Measurements from ENCODE around the gene TSPAN14. TPM values are rescaled to one million over a fixed set of nuclear protein-coding genes. Genes with fewer than 3 reads are reported as not detected.
A peak's percentile ranks its signal among the peaks of the same experiment; 100 is the strongest.

TSPAN14 gene
- total RNA-seq, 1 experiment from 2014 or later = 92.5 TPM

DNA sequence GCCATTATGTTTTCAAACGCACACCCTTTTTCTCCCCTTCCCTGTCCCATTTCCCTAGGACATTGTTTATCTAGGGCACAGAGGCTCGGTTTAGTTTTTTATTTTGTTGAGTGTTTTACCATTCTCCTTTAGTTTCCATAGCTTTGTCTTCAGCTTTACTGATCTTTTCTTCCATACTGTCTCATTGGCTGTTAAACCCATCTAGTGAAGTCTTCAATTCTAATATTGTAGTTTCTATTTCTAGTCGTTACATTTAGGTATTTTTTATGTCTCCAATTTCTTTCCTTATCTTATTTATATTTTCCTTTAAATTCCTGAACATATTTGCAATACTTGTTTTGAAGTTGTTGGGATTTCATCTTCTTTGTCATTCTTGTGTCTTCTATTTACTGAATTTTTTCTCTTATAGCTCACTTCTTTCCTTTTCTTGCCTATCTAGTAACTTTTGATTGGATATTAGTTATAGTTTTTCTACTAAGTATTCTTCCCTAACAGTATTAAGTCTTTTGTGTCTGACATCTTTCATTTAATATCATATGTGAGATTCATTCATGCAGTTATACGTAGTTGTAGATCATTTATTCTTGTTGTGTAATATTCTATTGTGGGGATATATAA lies 42.6 kb downstream of the TSPAN14 start:
- in situ Hi-C loops (cut with HindIII; ENCODE audit: low pct_unique_long_range_greater_than_20kb, low sequenced_read_pairs) = no loop called here
- DNase-seq (ENCODE audit: low read depth) = no peak

DNA sequence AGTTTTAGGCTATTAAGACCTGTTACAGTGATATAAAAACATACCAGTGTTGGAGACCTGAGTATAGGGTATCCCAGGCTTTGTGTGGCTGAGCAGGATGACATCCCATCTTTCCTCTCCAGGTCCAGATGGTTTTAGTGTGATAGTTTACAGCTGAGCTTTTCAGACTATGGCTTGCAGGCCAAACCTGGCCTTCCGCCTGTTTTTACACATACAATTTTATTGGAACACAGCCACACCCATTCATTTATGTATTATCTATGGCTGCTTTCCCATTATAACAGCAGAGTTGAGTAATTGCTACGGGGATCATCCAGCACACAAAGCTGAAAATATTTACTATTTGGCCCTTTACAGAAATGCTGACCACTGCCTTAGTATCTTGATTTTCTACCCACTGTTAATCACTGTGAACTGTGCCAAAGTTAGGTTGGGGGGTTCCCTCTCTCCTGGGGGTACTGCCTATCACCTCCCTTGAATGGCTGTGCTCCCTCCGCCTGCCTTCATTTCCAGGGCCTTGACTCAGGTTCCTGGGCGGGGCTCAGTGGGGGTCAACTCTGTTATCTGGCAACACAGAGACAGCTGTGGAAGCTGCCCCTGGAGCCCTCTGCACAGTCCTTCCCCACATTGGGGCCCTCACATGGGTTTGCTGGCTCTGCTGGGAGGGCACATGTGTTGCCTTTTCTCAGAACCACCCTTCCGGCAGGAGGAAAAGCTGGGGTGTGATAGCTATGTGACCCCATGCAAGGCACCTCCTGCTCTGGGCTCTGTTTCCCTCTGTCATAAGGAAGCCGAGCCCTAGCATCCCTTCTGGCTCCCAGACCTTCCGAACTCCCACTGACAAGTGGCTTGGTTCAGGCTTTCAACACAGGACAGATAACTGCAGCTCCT lies 43.3 kb downstream of the TSPAN14 start:
- no peak for DNase-seq (ENCODE audit: low read depth)
- in situ Hi-C loops (cut with HindIII; ENCODE audit: low pct_unique_long_range_greater_than_20kb, low sequenced_read_pairs) = no loop called here

DNA sequence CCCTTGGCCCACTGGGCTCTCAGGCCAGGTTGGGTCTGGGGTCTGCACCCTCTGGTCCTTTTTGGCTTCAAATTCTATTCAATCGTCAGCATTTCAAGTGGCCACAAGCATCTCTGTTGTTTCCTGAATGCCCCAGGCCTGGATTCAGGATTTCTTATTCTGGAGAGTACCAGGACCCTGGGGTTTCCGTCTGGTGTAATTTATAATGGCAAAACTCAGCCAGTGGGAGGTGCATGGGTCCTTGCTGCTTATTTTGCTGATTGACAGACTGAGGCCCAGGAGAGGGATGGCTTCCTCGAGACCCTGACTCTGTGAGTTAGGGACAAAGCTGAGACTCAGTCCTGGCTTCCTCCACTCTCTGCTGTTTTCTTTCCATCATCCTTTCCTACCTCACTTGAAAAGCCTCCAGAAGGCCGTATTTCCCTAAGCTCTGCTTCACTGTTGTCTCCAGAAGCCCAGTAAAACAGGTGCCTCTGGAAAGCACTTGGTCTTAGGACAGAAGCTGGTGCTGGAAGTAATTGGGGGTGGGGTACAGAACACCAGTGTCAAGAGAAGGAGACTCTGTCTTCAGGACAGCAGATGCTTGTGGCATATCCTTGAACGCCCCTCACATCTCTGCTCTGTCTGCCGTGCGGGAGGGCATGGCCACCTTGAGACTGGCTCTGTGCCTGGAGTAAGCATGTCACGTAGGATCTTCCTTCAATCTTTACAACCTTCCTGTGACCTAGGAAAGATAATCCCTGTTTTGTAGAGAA lies 44.1 kb downstream of the TSPAN14 start:
- DNase-seq (ENCODE audit: low read depth) = no peak

DNA sequence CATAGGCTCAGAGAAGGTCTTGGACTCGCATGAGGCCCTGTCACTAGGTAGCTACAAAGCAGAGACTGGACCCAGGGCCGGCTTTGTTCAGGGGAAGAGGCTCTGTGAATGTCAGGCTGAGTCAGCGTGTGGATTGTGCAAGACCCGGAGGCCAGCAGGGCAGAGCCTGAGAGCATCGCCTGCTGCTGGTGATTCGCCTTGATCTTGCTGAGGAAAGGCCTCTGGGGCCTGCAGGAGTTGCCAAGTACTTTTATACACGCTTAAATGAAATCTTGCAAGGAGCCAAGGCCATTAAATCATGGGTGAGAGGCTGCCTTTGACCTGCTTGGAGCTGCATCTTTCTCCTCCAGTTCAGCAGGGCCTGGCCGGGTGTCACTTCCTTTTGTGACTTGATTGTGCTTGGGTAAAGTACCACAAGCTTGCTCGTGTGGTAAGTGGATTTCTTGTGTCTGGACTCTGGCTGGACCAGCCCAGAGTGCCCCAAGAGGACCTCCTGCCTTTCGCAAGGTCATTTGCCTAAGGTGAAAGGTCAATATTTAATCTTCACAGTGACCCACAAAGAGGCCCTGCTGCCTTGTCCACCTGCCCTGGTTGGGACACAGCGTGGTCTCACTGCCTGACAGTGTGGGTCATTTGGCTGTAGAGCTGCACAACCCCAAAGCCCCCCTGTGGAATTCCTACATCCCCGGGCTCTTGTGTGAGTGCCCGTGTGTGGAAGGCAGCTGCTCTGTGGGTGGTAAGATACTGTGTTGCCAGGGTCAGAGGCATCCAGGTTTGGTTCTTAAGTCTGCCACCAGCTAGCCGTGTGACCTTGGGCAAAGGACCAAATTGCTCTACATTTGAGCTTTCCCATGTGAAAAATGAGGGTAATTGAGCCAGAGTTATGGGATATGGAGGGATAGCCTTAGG lies 45.0 kb downstream of the TSPAN14 start:
- in situ Hi-C loops (cut with HindIII; ENCODE audit: low pct_unique_long_range_greater_than_20kb, low sequenced_read_pairs) = no loop called here
- DNase-seq (ENCODE audit: low read depth) = peak; percentile 91

More for the DNA sequence above, 44.1 kb downstream of the TSPAN14 start:
- in situ Hi-C loops (cut with HindIII; ENCODE audit: low pct_unique_long_range_greater_than_20kb, low sequenced_read_pairs) = no loop called here

DNA sequence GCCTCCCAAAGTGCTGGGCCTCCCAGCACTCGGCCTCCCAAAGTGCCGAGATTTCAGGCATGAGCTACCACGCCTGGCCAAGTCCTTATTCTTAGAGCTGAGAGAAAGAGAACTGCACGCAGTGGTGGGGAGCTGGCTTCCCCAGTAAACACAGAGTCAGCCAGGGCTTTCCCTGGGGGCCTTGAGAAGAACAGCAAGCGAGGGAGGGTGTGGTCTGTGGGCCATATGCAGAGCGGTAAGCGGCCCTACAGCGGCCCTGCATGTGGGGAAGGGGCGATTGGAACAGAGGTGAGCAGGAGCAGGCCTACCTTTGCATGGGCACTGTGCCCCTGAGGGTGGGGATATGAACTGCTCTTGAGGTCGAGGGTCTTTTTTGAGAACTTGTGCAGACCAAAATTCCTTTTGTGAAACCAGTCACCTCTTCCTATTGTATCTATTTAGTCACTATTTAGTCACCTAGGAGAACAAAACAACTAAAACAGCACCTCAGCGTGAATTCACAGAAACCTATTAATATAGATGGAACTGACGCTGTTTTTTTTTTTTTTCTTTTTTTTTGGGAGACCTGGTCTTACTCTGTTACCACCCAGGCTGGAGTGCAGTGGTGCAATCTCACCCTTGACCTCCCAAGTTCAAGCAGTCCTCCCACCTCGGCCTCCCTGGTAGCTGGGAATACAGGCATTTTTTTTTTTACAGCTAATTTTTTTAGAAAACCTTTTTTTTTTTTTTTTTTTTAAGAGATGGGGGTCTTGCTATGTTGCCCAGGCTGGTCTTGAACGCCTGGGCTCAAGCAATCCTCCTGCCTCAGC lies 46.7 kb downstream of the TSPAN14 start:
- in situ Hi-C loops (cut with HindIII; ENCODE audit: low pct_unique_long_range_greater_than_20kb, low sequenced_read_pairs) = no loop called here
- DNase-seq (ENCODE audit: low read depth) = no peak

DNA sequence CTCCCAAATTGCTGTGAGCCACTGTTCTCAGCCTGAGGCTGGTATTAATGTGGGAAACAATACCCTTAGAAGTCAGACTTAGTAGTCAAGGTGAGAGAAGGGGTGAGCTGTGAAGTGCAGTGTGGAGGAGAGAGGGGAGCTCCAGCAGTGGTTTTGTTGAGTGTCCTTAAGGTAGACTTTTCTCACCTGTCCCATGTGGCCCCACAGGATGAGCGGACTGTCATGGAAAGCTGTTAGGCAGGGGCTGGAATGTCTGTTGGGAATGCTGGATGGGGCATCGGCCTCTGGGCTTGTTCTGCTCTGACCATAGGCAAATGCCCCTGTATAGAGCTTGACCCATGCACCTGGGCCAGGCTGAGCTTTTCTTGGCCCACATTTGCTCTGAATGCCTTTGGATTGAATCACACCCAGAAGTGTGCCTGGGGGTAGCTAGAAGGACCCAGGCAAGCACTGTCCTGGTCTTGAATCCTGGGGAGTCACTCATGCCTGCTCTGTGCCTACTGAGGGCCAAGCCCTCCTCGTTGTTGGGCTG lies 47.3 kb downstream of the TSPAN14 start:
- DNase-seq (ENCODE audit: low read depth) = peak; percentile 61
- in situ Hi-C loops (cut with HindIII; ENCODE audit: low pct_unique_long_range_greater_than_20kb, low sequenced_read_pairs) = no loop called here

DNA sequence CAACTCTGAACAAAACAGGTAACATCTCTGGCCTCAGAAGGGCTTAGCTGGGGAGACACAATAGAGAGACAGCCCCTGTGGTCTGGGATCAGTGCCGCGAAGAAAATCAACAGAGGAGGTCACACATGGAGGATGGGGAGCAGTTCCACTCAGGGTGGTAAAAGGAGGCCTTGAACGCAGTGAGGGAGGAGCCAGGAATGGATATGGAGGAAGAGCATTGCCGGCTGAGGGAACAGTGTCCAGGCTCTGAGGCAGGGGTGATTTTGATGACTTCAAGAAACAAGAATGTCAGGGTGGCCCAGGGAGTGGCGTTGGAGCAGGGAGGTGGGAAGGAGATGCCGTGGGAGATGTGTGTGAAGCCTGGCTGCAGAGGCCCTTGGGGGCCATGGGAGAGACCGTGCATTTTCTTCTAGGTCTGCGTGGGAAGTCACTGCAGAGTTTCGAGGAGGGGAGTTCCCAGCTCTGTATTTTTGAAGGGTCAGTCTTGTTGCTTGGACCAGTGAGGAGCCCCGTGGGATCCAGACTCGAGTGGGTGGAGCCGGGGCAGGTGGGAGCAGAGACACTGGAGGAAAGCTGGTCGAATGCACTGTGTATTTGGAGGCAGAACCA lies 47.9 kb downstream of the TSPAN14 start:
- peak; percentile 70 for DNase-seq (ENCODE audit: low read depth)
- in situ Hi-C loops (cut with HindIII; ENCODE audit: low pct_unique_long_range_greater_than_20kb, low sequenced_read_pairs) = no loop called here

DNA sequence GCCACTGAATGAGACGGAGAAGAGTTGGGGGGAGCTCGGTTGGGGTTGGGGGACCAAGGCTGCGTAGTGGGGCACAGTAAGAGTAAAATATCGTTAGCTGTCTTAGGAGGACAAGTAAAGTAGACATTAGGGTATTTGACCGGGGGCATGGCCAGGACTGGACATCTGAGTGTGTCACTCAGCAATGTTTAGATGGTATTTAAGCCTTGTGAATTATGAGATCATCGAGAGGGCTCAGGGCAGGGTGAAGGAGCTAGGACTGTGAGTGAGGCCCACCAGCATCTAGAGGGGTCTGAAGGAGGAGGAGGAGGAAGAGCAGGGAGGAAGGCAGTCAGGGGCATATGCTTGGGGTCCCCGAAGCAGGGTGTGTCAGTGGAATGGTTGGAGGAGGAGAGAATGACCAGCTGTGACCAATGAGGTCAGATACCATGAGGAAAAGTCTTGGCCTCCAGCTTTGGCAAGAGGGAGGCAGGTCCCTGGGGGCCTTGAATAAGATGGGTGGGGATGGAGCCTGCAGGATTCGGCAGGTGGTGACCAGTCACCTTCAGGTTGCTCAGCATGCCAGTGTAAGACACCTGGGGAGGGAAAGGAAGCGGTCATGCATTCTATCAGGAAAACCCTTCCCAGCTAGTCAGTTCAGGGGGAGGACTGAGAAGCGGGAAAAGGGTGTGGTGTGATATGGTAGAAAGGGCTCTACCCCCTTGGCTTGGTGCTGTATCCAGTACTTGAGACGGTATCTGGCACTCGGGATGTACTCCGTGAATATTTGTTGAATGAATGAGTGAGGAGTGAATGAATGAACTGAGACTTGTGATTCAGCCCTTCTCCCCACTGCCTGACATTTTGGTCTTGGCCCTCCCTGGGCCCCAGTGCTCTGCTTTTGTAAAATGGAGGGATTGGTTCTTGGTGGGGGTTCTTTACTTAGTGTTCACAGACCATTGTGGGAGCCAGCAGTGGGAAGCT lies 48.8 kb downstream of the TSPAN14 start:
- in situ Hi-C loops (cut with HindIII; ENCODE audit: low pct_unique_long_range_greater_than_20kb, low sequenced_read_pairs) = no loop called here
- peak; percentile 55 for DNase-seq (ENCODE audit: low read depth)

DNA sequence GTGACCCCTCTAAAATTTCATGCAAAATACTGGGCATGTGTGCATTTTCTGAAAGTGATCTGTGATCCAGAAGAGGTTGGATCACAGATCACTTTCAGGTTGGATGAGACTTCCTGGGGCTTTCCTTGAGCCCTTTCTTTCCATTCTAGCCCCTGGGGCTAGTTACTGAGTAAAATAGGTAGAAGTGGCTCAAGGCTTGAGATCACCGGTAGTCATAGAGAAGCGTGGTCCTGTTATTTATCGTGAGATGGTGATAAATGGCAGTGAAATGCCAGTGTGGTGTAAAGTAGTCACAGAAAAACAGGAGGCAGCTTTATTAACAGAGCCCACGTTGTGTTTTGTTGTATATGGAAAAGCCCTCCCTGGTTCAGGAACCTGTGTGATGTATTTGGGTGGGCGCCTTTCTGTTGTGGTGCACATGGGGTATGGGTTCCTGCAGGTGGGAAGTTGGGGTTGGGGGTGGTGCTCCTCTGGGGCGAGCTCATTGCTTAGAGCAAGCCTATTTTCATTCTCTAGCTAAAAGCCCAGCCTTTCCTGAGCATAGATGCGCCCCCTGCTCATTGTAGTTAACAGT lies 49.6 kb downstream of the TSPAN14 start:
- DNase-seq (ENCODE audit: low read depth) = no peak
- in situ Hi-C loops (cut with HindIII; ENCODE audit: low pct_unique_long_range_greater_than_20kb, low sequenced_read_pairs) = no loop called here

DNA sequence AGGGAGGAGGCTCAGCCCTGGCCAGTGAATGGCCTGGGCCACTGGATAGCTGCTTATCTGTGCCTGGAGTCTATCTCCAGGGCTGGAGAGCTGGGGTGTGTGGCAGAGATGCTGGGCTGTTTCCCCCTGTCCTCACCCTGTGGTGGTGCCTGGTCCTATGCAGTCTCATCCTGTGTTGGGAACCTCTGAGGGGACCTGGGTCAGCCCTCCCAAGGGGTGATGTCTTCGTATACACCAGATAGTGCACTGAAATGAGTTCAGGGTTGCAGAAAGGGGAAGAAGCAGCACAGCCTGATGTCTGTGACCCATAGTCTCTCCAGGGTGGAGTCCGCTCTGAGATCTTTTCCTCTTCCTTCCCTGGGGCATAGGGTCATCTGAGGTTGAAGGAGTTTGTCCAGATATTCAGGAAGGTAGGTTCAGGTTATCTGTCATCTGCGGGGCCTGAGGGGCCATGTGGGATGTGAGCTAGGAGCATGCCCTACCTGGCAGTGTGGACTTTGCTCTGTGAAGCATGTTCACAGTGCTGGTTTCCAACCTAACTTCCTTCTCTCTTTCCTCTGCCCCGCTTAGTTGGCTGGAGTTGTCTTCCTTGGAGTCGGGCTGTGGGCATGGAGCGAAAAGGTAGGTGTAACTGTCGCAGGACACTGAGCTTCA lies 50.2 kb downstream of the TSPAN14 start:
- no peak for DNase-seq (ENCODE audit: low read depth)
- in situ Hi-C loops (cut with HindIII; ENCODE audit: low pct_unique_long_range_greater_than_20kb, low sequenced_read_pairs) = no loop called here

DNA sequence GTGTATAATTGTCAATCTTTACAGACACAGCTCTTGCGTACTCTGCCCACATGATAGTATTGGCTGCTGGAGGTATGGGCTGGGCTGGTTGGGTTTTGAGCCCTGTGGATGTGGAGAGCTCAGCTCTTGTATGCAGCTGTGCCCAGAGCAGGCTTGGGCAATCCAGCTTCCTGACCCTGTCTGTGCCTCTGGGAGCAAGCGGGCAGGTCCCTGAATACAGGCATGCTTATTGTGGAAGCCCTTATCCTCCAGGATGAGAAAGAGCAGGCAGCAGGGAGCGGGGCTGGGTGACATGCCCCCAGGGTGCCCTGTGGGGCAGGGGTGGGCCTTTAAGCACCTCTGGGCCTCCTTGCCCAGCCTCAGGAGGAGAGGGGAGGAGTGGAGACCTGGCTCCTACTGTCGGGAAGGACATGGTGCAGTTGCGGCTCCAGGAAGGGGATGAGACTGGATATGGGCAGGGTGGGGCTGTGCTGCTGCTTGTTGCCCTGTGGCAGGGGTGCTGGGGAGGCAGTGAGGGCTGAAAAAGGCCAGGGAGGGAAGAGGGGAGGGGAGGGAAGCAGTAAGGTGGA lies 50.9 kb downstream of the TSPAN14 start:
- in situ Hi-C loops (cut with HindIII; ENCODE audit: low pct_unique_long_range_greater_than_20kb, low sequenced_read_pairs) = no loop called here
- DNase-seq (ENCODE audit: low read depth) = no peak

DNA sequence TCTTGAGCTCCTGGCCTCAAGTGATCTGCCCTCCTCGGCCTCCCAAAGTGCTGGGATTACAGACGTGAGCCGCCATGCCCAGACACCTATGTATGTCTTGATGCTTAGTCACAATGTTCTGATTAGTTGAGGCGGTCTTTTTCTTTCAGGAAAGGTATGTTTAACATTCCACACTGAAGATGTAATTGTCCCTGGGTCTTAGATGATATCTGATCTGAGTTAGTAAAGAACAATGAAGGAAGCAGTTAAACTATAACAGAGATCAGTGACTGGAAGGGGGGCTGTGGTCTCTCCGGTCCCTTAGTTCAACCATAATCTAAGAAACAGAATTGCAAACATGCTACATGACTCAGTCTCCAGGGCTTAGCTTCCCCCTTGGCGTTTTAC lies 52.1 kb downstream of the TSPAN14 start:
- peak; percentile 98 for DNase-seq (ENCODE audit: low read depth)
- in situ Hi-C loops (cut with HindIII; ENCODE audit: low pct_unique_long_range_greater_than_20kb, low sequenced_read_pairs) = no loop called here

DNA sequence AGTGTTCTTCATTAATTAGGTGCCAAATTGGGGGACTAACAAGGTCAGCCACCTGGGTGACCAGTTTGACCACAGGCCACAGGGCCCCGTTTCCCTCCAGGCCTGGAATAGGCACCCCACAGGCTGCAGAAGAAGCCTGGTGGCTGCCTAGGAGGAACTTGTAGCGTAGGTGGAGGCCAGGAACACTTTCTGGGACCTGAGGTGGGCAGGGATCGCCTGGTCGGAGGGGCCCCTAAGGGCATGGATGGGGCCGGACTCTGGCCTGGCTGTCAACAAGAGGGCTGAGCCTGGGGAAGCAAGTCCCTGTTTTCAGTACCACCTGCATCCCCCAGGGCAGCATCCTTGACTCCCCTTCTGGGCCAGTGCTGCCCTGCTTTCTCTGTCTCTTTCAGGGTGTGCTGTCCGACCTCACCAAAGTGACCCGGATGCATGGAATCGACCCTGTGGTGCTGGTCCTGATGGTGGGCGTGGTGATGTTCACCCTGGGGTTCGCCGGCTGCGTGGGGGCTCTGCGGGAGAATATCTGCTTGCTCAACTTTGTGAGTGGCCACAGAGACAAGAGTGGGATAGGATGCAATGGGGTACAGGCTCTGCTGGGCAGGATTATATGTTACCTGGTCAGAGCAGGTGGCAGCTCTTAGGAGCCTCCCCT lies 52.9 kb downstream of the TSPAN14 start:
- DNase-seq (ENCODE audit: low read depth) = no peak
- in situ Hi-C loops (cut with HindIII; ENCODE audit: low pct_unique_long_range_greater_than_20kb, low sequenced_read_pairs) = no loop called here

DNA sequence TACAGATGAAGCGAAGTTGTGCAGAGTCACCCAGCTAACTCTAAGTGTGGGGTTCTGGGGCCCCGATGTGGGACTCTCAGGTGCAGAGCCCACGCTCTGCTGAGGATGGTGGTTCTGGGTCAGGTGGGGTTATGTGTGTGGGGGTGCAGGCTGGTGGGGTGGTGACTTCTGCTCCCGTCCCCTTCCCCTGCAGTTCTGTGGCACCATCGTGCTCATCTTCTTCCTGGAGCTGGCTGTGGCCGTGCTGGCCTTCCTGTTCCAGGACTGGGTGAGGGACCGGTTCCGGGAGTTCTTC lies 54.9 kb downstream of the TSPAN14 start:
- no peak for DNase-seq (ENCODE audit: low read depth)
- in situ Hi-C loops (cut with HindIII; ENCODE audit: low pct_unique_long_range_greater_than_20kb, low sequenced_read_pairs) = no loop called here
